GM18517 (cell line): ENCODE data around the gene CYP27C1.

Source experiments
- ATAC-seq: cut with Tn5 transposase; IDR thresholded peaks from one replicate; pipeline ENCODE4 v1.9.1; 2021; ENCODE audit warnings: mild to moderate bottlenecking, moderate library complexity; ENCODE audit not compliant: unreplicated experiment

CYP27C1 gene

DNA sequence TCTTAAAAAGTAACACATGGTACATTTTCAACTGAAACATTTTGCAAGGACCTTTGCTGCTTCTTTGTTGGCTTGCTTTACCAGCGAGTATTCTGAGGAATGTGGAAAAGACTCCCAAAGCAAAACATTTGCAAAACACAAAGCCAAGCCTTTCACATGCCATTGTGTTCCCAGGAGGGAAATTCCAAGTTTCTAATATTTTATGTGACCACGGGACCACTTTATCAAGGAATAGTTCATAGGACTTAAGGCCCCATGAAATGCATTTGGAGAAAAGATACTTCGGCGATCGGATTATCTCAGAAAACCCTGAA lies 26.2 kb downstream of the CYP27C1 start:
- ATAC-seq, result no peak

DNA sequence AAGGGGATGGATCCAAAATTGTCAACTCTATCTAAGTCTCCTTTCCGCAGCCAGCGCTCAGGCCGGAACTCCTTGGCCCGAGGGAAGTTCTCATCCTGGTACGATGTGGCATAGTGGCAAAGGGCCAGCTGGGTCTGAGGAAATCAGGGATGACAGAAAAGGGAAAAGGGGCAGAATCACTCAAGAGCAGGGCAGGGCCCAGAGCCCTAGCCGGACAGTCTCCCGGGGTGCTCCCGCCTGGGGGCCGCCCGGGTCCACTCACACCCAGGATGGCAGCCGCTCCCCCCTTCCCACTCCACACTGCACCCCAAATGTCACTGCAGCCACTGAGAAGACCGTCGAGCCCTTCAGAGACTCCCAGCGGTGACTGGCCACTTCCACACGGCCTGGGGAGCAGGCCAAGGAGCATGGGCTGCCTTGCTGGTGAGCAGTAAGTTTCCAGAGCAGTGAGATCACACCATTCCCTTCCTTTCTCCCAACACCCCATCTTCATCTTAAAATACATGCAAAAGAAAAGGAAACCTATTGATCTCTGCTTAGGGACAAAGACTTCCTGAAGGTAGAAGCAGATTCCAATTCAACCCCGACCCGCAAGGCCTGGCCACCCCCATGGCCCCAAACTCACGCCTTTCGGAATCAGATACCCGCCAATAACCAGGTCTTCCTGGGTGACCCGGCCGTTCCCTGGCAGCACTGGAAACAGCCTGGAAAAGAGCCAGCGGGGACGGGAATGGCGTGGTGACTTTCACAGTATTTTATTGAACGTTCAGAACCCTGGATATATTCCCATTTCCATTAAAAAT lies 26.7 kb downstream of the CYP27C1 start:
- no peak for ATAC-seq

DNA sequence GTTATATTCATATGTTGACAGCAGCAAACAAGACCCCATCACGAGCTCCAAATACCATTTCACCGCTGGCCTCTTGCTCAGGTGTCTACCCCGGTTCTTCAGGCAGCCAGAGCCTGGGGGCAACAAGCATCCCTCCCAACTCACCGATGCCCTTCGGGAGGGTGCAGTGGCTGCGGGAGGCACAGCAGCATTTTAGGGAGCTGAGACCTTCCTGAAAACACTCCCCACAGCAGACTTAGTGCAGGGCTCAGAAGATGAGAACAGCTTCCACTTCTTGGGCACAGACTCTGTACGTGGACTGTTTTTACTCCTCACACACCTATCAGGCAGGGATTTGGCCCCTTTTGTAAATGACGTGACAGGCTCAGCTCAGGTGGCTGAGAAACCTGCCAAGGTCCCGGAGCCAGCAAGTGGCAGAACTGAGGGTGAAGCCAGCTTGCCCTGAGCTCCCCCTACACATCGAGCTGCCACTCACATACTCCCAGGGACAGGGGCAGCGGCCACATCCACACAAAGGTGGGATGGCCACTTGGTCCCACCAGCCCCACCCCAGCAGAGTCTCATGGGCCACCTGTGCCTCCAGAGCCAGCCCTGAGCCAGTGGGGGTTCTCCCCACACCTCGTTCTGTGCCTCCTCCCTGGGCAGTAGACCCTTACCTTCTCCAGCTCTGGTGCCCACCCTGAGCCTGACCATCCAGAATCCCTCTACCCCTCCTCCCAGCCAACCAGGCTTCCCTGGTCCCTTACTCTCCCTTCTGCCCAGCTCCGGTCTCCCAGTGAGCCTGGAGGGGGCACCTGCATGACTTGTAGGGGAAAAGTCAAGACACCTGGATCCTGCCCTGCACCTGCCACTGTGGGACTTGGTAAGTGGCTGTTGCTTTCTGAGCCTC lies 28.5 kb downstream of the CYP27C1 start:
- ATAC-seq, result no peak

DNA sequence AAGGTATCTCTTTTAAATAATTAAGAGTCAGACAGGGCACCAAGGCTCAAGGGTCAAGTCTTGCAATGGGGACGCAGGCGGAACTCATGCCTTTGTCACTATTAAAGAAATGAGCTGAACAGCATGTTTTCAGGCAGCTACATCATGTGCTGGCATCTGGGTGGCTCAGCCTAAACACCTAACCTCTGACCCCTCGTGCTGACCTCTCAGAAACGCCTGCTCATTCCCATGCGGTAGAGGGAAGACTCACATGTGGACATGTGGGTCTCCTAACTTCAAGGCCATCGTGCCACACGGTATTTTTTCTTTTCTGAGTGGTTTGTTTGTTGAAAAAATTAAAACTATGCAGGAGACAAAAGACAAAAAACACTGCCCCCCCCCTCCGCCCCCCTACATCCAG lies 31.3 kb downstream of the CYP27C1 start:
- ATAC-seq, result no peak

DNA sequence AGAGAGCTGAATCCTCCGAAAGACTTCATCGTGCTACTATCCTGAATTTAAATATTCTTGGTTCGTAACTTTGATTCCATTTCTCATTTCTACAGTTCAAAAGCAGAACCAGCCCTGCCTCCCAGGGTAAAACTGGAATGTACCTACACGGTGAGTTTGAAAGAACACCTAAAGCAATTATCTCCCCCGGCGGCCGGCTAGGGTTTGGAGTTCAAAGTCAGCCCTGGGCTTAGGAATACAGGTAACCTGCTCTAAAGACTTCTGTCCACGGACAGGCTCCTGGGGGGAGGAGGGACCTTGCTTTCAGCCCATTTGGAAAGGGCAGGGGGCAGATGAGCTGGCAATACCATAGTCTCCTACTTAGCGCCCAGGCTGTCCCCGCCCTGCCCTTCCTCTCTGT lies 32.3 kb downstream of the CYP27C1 start:
- no peak for ATAC-seq

DNA sequence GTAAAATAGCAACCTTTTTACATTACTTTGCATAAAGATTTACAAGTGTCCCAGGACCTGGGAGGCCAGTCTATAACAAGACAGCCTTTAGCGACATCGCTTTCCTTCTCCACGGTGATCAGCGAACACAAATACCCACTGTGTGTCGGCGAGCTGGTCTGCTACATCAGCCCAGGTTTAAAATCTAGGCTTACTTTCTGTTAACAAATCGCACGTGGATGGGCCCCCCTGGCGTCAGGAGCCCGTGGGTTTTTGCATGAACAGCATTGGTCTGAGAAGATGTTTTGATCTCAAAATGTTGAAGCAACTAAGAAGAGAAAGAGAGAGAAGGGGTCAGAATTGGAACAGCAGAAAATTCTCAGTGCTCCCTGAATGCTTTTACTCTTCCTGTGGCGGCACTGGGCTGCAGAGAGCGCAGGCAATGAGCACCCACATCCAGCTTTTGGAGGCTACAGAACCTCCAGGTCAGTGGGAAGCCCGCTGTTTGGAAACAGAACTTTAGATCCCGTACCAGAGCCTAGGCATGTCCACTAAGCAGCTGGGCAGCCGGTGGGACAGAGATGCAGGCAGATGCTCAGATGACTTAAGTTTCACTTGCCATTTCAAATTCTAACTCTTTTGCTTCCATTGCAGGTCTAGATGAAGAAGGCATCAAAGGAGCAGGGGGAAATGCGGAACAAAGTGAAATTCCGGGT lies 32.9 kb downstream of the CYP27C1 start:
- ATAC-seq, result no peak

DNA sequence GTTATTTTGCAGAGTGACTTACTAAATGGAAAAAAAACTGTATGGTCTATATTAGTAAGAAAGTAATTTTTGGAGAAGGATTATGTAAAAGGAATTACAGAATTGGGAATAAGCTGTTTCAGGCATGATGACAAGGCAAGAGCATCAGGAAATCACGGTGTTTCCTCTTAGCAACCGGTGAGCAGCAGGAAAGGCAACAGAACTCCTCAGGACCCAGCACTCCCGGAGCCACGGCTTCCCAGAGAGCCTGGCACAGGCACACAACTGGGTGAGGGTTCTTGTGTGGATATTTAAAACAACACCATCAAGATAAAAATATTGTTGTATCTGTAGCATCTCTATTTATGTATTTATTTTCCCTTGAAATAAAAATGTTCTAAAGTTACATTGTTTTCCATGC lies 34.4 kb downstream of the CYP27C1 start:
- ATAC-seq, result no peak

DNA sequence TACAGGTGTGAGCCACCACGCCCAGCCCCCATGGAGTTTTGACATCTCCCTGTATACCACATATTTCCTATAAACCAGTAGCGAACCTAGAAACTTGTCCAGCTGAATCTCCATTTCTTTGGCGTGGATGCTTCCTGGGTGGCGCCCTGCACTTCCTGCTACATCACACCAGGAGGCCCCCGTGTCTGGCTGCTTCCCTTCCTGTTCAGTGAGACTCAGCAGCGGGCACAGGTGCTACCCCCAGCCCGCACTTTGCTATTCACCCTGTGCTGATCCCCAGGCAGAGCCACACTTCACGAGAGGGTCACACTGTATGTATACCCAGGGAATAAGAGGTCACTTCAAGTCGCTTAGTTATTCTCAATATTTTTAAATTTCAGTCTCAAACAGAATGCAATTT lies 35.0 kb downstream of the CYP27C1 start:
- no peak for ATAC-seq

DNA sequence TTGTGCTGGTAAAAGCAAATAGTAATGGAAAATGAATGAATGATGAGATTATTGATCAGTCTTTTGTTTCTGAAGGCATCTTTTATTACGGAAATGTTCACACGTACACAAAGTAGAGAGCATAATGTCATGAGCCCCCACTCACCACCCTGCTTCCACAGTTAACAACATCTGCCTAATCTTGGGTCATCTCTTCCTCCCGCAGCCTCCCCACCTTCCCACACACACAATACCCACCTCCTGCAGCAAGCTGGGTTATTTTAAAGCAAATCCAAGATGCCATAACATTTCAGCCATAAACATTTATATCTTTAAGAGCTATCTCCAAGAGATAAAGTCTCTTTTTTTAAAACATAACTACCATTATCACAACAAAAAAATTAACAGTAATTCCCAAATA lies 36.3 kb downstream of the CYP27C1 start:
- no peak for ATAC-seq

DNA sequence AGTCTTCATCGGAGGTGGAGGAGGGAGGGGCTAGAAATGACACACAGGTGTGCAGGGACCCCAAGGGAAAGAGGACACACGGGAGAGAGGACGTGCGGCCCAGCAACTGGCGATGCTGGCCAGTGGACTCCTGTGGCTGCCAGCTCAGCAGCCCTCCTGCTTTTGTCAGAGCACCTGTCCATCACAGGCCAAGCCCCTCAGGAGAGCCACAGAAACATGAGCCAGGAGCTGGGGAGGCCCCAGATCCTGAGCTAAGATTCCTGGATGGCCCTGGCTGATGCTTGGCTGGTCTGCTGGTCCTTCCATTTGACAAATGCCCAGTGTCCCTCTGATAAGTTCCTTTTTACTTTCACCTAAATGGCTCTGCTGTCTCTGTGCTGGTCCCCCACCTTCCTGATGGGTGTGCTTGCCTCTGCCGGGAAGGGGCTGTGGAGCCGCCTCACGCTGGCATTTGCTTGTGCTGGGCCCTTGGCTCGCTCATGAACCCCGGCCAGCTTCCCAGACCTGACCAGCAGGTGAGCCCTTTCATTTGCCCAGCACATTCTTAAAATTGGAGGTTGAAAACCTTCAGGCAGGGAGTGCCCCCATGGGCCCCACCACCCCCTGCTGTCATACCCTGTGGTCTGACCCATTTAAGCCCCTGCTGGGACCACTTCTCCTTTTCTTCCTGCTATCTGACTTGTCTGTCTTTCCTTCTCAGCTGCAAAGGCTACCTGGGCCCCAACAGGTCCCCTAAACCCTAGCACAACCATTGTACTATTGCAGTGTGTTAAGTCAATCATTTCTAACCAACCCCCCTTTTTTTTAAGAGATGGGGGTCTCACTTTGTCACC lies 37.3 kb downstream of the CYP27C1 start:
- no peak for ATAC-seq

DNA sequence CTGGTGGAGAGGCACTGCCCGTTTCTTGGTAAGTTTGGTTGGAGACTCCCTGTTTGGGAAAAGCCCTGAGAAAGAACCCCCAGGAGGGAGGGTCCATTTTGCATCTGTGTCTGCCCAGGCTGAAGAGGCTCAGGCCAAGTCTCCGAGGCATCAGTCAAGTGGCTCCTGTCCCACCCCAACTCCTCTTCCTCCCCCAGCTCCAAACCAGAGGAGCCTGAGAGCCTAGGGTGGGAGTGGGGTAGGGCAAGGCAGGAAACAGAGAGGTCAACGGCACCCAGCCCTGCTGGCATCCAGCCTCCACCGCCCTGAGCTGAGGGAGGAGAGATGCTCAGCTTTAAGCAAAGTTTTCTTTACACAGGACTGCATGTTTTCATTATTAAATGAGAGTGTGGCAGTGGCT lies 38.2 kb downstream of the CYP27C1 start:
- ATAC-seq, result no peak

DNA sequence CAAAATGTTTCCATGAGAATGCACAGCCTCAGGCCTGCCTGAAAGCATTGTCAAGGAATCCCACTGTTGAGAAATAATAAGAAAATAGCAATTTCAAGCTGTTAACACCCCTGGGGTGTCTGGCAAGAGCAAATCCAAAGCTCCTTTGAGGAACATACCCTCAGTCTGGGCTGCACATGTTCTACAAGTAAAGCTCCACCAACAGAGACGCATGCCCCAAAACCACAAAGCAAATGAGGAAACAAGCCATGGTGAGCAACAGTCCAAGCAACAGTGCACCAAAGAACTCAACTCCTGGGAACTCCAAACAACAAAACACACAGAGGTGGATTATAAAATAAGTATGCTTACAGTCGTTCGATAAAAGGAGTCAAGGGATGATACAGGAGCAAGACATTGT lies 40.3 kb downstream of the CYP27C1 start:
- ATAC-seq, result no peak

DNA sequence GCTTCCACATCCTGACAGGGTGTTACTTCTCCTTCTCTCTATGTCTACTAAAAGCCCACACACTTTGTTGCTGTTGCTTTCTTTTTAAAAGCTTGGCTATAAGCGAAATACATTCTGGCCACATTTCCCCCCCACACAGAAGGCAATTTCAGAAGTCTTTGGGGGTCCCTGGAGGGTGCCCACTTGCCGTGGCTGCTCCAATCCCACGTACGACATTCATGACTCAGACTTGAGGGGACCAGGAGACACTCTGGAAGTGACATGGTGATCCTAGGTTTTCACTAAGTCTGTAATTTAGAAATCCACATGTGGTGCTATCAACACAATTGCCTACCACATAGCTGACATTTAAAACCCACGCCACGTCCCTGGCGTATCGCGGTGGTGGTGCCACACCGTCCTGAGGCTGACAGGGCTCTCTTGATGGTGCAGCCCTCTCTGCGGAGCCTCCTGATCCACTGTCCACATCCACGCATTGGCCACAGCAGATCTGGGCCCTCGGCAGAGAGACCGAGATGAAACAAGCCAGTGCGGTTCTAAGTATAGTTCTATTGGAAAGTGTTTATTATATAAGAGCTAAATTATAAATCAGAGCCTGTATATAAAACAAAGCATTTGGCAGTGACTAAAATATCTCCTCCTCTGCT lies 42.4 kb downstream of the CYP27C1 start:
- no peak for ATAC-seq

DNA sequence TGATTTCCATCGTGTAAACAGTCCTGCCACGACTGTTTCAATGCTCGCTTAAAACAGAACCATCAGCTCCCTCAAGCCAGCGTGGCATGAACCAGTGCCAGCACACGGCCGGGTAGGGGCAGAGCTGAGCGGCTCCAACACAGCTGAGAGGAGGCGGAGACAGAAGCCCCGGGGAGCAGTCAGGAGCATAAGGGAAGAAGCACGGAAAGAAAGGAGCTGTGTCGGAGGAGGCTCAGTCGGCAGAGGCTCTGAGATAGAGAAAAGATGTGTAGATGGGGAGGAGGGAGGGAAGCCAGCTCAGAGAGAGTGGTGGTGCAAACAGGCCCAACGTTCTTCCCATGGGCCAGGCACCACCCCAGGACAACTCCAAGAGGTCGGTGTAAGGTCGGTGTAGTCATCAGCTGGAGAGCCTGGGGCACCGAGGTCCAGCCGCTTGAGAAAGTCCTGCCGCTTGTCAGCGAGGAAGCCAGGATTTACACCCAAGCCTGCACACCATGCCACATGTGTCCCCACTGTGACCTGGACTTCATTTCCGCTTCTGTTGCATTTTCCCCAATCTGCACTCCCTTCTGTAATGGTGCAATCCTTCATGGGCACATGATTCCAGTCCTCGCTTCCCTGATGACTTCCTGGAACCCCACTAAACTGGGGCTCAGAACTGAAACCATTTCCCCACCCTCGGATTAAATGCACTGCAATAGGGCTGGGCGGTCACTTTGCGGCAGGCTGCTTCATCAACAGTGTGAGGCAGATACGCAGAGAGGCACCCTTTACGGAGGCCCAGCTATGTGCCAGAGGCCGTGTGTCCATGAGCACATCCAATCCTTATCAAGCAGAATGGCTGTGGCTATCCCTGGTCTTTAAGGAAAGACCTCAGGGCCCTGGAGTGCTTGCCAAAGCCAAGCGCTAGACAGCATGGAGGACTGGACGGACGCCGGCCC lies 43.5 kb downstream of the CYP27C1 start:
- no peak for ATAC-seq

DNA sequence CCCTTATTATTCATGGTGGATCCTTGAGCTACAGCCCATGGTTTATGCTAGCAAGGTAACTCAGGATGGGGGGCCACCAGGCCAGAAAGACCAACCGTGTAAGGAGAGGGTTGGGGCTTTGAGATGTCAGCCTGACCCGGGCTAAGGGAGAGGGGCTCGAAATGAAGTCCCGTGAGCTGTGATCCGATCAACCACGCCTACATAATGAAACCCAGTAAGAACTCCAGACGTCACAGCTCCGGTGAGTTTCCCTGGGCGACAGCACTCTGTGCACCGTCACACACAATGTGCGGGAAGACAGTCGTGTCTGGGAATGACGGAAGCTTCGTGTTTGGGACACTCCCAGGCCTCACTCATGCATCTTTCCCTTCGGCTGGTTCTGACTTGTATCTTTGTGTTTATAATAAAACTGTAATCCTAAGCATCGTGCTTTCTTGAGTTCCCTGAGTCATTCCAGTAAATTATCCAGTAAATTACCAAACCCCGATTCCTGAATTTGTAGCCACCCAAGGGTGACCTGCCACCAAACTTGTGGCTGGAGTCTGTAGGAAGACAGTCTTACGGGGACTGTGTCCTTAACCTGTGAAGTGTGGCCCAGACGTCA lies 44.2 kb downstream of the CYP27C1 start:
- no peak for ATAC-seq

DNA sequence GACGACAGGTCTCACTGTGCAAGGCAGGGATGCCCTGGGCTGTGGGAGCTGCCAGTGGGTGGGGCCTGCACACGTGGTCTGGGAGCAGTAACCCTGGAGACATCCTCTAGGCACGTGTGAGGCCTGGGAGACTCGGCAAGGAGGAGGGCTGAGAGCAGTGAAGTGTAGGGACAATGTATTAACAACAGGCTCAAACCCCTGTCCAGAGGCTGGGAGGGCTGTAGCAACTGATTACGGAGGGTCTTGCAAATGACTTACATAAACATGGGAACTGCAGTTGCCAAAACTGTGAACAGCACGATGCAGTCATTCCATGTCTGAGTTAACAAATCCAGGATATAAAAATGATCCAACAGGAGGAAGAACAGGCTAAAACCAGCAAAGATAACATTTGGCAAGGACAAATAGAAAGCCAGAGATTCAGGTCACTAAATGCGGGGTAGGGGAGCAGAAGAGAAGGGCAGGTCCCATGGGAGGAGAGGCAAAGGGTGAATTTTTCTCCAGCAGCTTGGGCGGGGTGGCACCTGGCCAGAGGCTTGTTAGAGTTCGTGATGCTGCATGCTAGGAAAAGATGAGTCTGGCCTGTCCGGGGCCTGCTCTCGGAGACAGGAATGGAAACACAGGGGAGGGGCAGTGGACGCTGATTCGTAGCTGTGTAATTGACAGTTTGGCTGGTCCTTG lies 44.9 kb downstream of the CYP27C1 start:
- no peak for ATAC-seq

DNA sequence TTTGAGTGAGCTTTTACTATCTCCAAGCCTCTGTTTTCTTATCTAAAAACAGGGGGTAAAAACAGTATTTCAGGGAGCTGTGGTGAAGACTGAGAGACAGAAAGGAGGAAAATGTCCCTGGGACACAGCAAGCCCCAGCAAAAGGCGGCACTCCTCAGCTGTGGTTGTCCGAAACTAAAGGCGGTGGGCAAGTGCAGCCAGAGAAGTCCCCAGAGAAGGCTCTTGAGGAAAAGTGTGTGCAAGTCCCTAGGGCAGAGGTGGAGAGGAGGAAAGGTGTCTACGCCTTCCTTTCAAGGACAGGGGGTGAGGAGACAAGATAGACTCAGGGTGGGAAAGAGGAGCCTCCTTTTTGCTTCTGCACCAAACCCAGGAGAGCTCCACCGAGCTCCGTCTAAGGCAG lies 45.5 kb downstream of the CYP27C1 start:
- no peak for ATAC-seq

DNA sequence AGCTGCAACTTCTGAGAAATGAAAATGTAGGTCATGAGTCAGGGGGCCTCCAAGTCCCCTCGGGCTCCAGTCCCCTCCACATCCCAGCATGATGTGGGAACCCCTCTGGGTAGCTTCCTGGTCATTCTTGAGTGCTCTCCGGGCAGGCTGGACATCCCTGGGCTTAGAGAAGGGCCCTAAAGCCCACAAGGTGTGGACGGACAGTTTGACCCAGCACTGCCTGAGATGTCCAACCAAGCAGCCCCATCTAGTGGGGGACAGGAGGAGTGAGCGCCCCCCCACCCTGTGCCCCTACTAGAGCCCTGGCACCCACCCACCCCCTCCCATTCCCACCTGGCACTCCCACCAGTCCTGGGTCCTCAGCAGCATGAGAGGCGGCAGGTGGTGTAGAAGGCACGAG lies 46.0 kb downstream of the CYP27C1 start:
- ATAC-seq, result no peak
